ENCODE measurements around the gene OPRL1.
"Not testable (repeated sequence)": the region's sequence is repeated elsewhere in the genome, so short reads cannot be mapped to it uniquely, and the experiment has no call there.

OPRL1 gene

GRCh38 chr20:64073476-64074183 is 6.3 kb upstream of the OPRL1 start:
- DNase-seq = no peak

DNA sequence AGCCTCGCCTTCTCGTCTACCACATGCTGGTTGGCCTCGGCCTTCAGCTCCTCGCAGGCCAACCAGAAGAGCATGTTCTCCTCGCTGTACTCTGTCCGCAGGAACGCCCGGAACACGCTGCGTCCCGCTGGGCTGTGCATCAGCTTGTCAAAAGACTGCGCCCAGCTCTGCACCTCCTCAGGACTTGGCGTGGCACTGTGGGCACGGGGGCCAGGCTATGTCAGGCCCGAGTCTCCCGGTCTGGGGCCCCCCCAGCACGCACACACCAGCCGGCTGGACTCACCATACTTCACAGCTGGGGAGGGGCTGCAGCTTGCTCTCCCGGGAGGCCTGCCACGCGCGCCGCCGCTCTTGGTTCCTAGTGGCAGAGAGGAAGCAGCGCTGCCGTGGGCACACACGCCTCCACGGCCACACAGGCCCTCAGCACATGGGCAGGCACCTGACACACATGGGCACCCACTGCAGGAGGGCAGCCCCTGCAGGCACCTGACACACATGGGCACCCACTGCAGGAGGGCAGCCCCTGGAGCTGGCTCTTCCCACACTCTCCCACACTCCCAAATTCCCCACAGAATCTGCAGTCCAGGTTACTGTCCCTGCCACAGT is 5.6 kb upstream of the OPRL1 start:
- no peak for DNase-seq

- no peak for DNase-seq
Measured at GRCh38 chr20:64074963-64075362, 4.9 kb upstream of the OPRL1 start.

DNA sequence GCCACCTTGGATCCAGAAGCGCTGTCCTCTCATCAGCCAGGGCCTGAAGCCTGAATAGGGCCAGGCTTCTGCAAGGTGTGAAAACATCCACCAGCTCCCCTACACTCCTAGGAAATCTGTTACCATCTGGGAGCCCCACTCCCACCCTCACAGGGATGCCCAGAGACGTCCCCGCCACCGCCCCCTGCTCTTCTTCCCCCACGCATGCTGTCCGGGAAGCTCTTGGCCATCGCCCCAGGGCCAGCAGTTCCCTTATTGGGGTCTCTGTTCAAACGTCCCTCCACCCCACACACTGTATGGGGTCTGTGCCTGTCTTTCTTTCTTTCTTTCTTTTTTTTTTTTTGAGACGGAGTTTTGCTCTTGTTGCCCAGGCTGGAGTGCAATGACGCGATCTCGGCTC is 4.3 kb upstream of the OPRL1 start:
- DNase-seq = no peak

DNA sequence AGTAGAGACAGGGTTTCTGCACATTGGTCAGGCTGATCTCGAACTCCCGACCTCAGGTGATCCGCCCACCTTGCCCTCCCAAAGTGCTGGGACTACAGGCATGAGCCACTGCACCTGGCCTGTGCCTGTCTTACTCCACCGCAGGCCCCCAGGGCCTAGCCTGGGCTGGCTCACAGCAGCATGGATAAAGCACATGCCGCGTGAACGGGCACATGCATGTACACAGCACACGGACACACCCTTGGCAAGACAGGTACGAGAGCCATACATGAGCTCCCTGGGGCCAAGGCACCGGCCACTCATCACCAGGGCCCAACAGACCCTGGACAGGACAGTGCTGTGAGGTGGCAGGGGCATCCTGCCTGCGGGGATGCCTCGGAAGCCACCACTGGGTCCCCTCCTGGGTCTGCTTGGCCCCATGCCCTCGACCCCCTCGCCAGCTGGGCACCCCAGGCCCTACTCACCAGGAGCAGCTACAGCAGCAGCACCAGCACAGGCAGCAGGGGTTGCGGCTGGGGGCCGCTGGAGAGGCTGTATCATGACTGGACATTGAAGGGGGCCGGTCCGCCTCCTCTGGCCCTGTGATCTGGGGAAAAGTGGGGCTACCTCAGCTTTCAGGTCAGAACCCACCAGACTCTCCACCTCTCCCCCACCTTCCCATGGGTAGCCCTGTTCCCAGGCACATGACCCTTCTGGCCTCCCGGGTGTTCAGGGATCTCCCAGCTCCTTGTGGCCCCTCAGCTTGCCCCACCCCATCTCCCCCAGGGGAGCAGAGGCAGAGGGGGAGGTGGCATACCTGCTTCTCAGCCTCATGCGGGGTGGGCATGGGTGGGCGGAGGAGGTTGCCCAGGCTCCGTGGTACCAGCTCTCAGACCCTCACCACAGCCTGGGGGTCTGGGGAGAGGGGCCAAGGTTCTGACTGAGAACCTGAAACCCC is 3.6 kb upstream of the OPRL1 start:
- no peak for DNase-seq

DNA sequence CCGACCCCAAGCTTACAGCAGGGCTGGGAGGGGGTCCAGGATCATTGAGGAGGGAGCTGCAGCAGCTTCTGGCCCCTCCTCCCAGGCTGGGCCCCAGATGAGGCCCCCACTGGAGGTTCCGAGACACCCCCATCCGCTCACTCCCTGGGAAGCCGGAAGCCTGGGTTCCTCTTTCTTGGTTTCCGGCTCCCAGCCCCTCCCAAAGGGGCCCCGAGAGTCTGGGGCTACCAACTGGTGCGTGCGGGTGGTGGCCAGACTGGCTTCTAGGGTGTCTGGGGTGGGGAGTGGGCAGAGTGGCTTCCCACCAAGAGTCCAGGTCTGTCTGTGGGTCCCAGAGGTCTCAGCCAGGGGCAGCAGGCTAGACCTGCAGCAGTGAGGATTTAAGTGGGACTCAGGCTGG is 2.8 kb upstream of the OPRL1 start:
- DNase-seq = no peak

GRCh38 chr20:64077541-64077875 is 2.4 kb upstream of the OPRL1 start:
- DNase-seq = no peak

GRCh38 chr20:64077876-64078551 is 1.9 kb upstream of the OPRL1 start:
- DNase-seq = no peak

GRCh38 chr20:64078934-64079272 is 979 bp upstream of the OPRL1 start:
- no peak for DNase-seq

DNA sequence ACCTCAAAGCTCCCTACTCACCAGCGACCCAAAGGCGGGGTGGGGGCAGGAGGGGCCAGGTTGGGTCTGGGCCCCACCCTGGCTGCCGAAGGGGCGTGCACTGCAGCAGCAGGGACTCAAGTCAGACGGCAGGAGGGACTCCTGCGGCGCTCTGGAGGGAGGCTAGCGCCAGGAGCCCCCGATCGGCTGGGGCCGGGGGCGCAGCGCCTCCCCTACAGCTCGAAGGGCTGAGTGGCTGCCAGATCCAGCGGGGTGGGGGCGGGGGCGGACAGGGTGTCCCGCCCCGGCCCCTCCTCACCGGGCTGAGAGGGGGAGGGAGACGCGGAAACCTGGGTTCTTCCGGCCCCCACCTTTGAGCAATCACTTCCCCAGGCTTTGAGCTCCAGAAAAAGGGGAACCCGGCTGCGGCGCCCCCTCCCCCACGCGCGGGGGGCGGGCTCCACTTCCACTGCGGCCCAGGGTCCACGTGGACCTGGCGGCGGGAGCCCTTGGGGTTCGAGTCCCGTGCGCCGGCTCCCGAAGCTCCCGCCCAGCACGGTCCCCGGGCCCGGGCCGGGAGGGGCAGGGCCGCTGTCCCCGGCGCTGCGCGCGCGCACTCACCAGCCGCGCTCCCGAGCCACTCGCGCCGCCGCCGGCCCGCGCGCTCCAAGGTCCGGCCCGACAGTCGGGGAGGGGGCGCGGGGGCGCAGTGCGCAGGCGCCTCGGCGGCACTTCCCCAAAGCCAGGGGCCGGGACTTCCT is 439 bp upstream of the OPRL1 start, which contains the start of gene RGS19:
TSS of gene RGS19 (minus strand) at position 246 of the 740 bp plus-strand sequence. CDS start 2,632 bp downstream, outside the sequence.
- no peak for DNase-seq

DNA sequence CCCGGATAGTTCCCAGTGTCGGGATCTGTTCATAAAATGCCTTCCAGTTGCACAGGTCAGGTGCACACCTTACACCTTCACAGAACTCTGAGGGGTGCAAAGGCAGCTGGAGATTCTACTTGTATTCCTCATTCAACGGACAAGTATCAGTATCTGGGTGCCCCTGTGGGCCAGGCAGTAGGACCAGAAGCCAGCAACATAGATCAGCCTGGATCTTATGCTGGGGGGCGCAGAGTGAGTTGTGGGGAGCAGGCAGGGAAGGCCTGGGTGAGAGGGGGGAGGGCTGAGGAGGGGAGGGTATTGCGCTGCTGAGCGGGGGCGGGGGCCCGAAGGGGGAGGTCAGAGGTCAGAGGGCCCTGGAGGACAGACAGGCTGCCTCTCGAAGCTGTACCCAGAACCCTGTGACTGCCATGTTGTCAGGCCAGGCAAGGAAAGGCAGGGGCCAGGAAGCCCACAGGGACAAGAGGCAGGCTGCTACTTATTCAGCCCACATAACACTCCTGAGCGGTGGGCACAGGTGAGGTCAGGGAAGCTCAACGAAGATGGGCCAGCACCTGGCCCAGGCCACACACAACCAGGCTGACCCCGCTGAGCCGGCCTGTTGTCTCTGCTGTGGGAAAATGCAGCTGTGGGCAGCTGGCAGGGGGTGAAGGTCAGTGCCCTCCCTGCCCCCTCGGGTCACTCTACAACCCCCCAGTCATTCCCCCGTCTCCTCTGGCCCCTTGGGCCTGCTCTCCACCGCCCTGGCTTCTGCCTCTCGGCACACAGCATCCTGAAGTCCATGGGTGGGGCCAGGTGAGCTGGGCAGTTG is 1.1 kb downstream of the OPRL1 start:
- DNase-seq = no peak

DNA sequence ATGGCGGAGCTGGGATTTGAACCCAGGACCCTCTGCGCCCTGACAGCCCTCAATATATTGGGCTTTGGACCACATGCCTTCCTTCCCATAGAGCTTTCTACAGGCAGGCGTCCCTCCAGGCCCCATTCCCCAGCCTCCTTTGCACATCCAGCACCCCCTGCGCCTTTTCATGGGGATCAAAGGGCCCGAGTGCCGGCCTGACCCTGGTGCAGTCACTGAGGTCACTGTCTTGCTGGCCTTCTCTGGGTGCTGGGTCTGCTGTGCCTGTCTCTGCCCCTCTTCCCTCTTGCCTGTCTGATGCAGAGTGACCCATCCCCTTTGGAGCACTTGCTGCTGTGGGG is 1.7 kb downstream of the OPRL1 start:
- DNase-seq = no peak

- DNase-seq = no peak
Measured at GRCh38 chr20:64082126-64082731, 2.3 kb downstream of the OPRL1 start.

DNA sequence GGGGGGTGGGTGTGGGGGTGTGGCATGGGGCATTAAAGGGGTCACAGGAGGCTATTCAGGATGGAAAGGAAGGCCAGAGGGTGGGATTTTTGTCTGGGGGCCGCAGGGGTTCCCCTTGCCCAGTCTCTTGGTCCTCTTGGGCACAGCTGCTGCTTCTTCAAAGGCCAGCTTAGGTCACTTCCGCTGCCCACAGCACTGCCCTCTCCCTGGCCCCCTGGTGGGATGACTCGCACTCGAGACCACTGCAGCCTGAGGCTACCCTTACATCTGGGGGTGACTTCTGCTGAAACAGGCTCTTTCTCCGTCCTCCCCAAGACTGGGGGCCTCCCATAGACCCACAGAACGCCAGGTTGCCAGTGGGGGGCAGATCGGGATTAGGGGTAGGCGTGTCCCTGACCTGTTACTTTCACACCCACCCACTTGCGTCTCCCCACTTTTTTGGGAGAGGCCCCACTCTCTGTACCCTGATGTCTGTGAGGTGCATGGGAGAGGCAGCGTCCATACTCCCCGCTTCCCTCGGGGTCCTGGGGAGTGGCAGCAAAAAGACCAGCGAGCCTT is 3.0 kb downstream of the OPRL1 start:
- no peak for DNase-seq

GRCh38 chr20:64083378-64083803 is 3.5 kb downstream of the OPRL1 start:
- peak; percentile 13 for DNase-seq

GRCh38 chr20:64083804-64084684 is 4.2 kb downstream of the OPRL1 start, which contains the start of gene LKAAEAR1:
Gene LKAAEAR1, minus strand, starts transcription at chr20:64084398. Its CDS starts 179 bp downstream, at chr20:64084219.
- no peak for DNase-seq

DNA sequence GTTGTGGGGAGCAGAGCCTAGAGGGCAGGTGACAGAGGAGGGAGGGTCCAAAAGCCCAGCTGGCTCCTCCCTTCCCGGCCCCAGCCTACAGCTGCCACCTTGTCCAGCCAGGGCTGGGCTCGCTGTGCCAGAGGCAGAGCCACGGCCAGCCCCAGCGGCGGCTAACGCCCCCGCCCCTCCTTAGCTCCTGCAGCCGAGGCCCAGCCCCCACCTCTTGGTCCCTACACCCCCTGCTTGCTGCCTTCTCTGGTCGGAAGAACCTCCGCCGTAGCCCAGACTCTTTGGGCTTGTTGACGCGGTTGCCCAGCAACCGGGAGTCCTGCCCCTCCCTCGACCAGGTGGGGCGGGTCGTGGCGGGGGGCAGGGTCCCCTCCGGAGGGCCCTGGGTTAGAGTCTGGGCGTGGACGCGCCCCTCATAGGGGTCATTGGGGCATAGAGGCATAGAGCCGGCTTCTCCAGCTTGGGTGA is 4.8 kb downstream of the OPRL1 start:
- no peak for DNase-seq

- DNase-seq = no peak
Measured at GRCh38 chr20:64086801-64087200, 6.9 kb downstream of the OPRL1 start.

GRCh38 chr20:64087226-64087825 is 7.4 kb downstream of the OPRL1 start:
- DNase-seq = not testable (repeated sequence)
